Ammon's horn (tissue), 1 donor: ENCODE measurements around the gene FLT3.
"Not testable (repeated sequence)": the region's sequence is repeated elsewhere in the genome, so short reads cannot be mapped to it uniquely, and the experiment has no call there.

Experiments used
- DNase-seq: peaks from one replicate; pipeline ENCODE4 v3.0.0-alpha.2; 2016; ENCODE audit warnings: low spot score

The FLT3 gene

GRCh38 chr13:27972478-27972820, 127.9 kb downstream of the FLT3 start:
- no peak for DNase-seq

- no peak for DNase-seq
These were observed 128.4 kb downstream of the FLT3 start for GRCh38 chr13:27971776-27972477.

- no peak for DNase-seq
These were observed 129.1 kb downstream of the FLT3 start for GRCh38 chr13:27971236-27971645.

GRCh38 chr13:27970382-27971235, 129.8 kb downstream of the FLT3 start:
- DNase-seq = no peak

GRCh38 chr13:27969866-27970229, 130.5 kb downstream of the FLT3 start:
- no peak for DNase-seq

DNA sequence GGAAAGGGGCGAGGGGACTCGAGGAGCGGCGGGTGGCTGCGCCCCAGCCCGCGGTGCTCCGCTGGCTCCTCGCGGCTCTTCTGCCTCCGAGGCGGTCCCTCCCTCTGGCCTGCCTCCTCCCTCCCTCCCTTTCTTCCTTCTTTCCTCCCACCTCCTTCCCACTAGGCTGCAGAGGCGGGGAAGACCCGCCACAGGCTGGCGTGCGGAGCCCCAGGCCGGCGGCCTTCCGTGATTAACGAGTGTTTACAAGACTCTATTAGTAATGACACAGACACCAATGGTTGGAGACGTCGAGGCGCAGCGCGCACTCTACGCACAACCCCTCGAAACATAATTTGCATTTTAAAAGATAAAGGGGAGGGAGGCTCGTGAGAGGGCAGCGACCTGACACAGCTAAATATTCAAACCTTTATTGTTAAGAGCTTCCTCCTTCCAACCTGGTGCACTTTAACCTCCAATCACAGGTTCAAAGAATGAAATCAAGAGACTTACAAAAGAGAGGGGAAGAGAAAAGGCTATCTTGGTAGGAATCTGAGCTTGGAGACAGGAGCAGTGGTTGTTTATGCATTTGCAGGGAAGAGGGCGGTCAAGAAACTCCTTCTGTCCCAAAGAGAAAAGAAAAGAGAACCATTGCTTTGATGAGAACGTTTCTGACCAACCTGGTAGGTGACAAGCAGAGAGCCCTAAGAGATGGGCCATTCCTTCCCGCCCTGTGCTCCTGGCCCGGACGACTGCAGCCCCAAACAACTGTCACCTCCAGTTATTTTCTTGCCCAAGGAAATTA, 131.1 kb downstream of the FLT3 start, which contains the start of gene CDX2:
CDX2 (minus strand) TSS at position 234 of the 784 bp plus-strand sequence. CDS start 309 bp downstream, outside the sequence.
- no peak for DNase-seq

DNA sequence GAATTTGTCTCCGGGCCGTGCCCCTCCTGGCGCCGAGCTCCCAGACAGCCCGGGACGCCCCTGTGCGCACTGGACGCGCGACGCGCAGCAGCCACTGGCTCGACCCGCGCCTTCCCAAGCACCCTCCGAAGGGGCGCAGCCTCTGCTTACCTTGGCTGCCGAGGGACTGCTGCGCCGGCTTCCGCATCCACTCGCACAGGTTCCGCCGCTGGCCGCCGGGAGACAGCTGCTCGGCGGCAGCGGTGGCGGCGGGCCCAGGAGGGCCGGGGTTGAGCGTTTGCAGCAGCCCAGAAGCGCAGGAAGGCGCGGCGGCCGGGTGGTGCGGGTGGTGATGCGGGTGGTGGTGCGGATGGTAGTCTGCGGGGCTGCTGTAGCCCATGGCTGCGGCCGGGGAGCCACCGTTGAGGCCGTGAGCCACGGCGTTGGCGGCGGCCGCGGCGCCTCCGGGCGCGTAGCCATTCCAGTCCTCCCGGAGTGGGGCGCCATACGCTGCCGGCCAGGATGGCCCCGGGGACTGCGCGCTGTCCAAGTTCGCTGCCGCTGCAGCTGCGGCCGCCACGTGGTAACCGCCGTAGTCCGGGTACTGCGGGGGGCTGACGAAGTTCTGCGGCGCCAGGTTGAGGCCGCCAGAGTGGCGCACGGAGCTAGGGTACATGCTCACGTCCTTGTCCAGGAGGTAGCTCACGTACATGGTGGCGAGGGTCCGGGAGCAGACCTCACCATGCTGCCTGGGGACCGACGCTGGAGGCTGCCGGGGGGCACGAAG, 131.9 kb downstream of the FLT3 start:
- DNase-seq = no peak

DNA sequence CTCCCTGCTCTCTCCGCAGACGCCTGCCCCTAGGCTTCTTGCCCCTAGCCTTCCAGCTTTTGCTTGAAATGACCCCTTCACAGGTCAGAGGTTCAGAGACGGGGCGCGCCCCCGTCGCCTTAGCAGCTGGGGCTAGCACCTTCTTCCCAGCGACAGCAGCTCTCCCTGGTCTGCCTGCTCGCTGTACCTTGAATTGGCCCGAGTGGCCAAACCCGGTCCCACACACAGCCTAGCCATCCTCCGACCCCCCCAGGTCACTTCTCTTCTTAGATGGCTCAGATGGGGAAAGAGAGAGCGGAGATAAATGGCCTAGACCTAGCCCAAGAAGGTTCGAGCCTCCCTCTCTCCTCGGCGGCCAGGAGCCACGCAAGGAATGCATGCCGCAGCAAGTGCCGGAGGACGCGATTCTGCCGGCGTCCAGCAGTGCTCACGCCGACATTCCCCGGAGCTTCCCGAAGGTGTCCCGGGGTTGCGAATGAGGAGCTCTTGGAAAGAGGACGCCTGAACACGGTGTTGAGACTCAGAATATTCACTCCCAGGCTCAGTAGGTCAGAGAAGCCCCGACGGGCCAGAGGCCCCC, 132.6 kb downstream of the FLT3 start:
- no peak for DNase-seq

- no peak for DNase-seq
These were observed 133.1 kb downstream of the FLT3 start for GRCh38 chr13:27967203-27967735.

- DNase-seq = no peak
These were observed 133.7 kb downstream of the FLT3 start for GRCh38 chr13:27966641-27967202.

DNA sequence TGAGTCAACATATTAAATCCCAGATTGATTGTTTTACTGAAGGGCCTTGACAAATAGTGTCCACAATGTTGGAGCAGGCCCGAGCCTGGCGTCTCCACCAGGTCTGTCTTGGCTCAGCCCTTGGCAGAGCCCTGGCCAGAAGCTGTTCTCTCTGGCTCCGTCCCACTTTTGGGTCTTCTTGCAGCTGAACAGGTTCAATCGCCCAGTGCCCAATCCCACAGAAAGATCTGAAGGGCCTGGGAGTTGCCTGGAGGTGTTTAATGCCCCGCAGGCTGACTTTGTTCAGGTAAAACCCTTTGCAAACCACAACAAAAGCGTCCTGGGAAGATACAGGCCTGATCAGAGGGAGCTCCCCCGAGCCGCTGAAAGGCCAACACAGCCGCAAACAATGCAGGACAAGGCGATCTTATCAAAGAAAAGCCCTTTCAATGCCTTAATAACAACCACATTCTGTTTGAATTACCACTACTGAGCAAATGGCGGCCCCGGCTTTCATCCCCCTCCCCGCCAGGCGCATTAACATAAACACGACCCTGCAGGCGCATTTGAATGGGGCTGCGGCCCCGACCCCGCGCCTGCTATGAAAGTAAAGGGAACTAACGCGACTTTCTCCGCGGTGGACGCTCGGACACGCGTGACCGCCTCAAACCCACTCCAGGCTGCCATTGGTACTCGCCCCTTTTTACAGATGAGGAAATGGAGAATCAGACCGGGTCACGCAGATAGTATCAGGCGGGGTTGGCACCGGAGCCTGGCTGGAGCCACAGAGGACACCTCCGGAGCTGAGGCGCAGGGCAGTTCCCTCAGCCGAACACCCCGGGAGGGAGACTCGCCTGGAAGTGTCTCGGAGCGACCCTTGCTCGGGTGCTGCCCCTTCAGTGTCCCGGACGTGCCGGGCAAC, 134.4 kb downstream of the FLT3 start:
- DNase-seq = no peak

DNA sequence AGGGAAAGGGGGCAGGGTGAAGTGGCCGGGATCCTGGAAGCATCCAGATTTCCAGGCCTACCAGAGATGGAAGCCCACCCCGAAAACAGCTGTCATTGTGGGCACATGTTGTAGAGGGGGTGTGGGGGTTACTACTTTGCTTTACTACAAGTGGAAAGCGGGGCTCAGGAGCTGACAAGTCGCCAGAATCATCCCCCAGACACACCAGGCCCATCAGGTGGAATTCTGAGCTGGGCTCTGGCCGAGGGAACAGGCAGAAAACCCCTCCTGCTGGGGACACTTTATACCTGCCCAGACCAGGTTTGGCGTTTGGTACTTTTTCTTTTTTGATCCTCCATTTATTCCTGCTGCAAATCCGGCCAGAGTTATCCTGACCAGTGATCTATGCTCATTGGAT, 135.0 kb downstream of the FLT3 start:
- no peak for DNase-seq

- no peak for DNase-seq
These were observed 135.5 kb downstream of the FLT3 start for GRCh38 chr13:27964741-27965323.

- not testable (repeated sequence) for DNase-seq
These were observed 136.2 kb downstream of the FLT3 start for GRCh38 chr13:27964206-27964605.

GRCh38 chr13:27963491-27963890, 136.9 kb downstream of the FLT3 start:
- no peak for DNase-seq

DNA sequence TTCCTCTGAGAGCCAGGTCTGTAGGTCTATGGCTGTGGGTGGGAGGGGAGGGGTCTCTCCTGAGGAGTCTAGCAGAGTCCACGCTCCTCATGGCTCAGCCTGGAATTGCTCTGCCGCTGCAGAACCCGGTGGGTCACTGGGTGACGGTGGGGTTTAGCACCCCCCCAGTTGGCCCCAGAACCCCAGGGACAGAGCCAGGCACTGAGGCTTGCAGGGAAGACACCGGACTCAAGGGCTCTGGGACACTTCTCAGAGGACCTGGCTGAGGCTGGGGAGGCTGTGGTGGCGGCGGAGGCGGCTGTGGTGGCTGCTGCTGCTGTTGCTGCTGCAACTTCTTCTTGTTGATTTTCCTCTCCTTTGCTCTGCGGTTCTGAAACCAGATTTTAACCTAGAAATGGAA, 137.4 kb downstream of the FLT3 start:
- DNase-seq = no peak

DNA sequence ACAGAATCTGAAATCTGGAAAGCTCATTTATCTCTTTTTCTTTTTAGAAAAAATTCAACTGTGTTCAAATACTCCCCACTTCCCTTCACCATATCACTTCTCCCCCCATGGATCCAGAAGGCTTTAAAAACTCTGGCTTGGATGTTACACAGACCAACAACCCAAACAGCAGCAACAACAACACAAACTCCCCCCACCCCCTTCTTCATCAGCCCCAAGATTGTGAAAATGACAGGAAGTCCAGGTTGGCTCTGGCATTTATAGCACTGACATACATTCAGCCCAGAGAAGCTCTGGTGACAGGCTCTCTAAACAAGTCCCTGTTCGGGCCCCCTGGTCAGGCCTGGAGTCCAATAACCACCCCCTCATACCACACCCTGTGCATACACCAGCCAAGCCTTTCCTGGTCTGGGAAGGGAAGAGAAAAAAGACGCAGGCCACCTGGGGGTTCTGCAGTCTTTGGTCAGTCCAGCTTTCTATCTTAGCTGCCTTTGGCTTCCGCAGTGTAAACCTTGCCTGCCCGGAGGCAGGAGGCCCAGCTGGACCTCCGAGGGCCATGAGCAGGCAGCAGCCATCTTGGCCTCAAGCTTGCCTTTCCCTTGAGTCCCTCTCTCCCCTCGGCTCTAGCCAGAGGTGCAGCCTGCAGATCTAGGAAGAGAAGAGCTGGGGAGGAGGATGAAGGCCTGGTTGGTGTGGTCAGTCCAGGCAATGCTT, 138.1 kb downstream of the FLT3 start:
- DNase-seq = no peak

- DNase-seq = no peak
These were observed 138.9 kb downstream of the FLT3 start for GRCh38 chr13:27961227-27962085.
